Measurements from ENCODE around the gene PRDM15.

The PRDM15 gene

GRCh38 chr21:41821081-41821755 lies 57.9 kb downstream of the PRDM15 start:
- H3K9me3 ChIP-seq (ENCODE audit: severe bottlenecking), result no peaks in the 10 kb centered on the region
- no peak for TF ChIP-seq CTCF (IDR thresholded peaks at IDR 0.05; ENCODE audit: low read depth, low read length)
- no peak for DNase-seq
- no peak overlapping the region for H3K4me3 ChIP-seq (ENCODE audit: low read depth, low read length)
- H3K36me3 ChIP-seq, result peaks cover 25% of the 10 kb centered on the region
- no peaks in the 10 kb centered on the region for H3K27me3 ChIP-seq (ENCODE audit: insufficient read depth, low read depth, severe bottlenecking)
- no peak overlapping the region for H3K27ac ChIP-seq

DNA sequence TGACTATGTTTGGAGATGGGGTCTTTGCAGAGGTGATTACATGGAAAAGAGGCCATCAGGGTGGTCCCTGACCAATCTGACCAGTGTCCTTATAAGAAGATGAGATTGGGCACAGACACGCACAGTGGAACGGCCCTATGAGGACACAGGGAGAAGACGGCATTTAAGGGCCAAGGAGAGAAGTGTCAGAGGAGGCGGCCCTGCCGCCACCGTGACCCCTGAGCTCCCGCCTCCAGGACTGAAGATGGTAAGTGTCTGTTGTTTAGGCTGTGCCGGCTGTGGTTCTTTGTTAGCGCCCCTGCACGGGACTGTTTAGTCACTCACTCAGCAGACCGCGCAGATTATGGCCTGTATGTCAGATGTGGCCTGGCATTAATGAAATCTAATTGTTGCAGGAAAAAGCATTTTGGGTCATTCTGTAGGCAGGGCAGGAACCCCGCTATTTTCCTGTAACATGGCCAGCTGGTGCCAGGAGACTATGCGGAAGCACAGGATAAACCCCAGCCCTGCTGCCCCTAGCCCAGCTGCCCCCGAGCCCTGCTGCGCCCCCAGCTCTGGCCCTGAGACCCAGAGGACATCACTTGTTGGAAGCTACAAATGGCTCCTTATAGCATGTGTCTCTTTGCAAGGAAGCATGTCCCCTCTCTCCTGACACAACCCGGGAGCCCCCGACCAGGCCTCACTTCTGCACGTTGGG lies 58.6 kb downstream of the PRDM15 start:
- no peak for DNase-seq
- H3K27me3 ChIP-seq (ENCODE audit: insufficient read depth, low read depth, severe bottlenecking), result no peaks in the 10 kb centered on the region
- H3K27ac ChIP-seq, result no peak overlapping the region
- peaks cover 25% of the 10 kb centered on the region for H3K36me3 ChIP-seq
- H3K4me3 ChIP-seq (ENCODE audit: low read depth, low read length), result no peak overlapping the region
- TF ChIP-seq CTCF (IDR thresholded peaks at IDR 0.05; ENCODE audit: low read depth, low read length), result no peak
- H3K9me3 ChIP-seq (ENCODE audit: severe bottlenecking), result no peaks in the 10 kb centered on the region

DNA sequence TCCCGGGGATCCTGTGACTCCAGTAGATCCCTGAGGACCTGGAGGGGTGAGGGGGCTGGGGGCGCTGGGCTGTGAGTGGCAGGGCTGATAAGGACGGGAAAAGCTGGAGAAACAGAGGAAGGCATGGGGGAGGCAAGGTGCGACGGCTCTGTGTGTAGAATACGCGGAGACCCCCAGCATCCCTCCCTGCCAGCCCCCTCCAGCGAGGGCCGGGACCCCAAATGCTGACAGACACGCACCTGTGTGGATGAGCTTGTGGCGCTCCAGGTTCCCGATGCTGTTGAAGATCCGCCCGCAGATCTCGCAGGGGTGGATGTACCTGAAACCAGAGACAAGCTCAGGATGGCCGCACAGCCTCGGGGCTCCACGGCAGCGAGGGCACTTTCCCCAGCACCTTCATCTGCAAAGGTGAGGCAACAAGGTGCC lies 59.3 kb downstream of the PRDM15 start:
- Histone ChIP-seq H3K4me3 (ENCODE audit: low read depth, low read length) (no peak overlapping the region), H3K9me3 (ENCODE audit: severe bottlenecking) (no peaks in the 10 kb centered on the region), H3K27me3 (ENCODE audit: insufficient read depth, low read depth, severe bottlenecking) (no peaks in the 10 kb centered on the region), H3K36me3 (peaks cover 24% of the 10 kb centered on the region), H3K27ac (no peak overlapping the region)
- no peak for TF ChIP-seq CTCF (IDR thresholded peaks at IDR 0.05; ENCODE audit: low read depth, low read length)
- no peak for DNase-seq

DNA sequence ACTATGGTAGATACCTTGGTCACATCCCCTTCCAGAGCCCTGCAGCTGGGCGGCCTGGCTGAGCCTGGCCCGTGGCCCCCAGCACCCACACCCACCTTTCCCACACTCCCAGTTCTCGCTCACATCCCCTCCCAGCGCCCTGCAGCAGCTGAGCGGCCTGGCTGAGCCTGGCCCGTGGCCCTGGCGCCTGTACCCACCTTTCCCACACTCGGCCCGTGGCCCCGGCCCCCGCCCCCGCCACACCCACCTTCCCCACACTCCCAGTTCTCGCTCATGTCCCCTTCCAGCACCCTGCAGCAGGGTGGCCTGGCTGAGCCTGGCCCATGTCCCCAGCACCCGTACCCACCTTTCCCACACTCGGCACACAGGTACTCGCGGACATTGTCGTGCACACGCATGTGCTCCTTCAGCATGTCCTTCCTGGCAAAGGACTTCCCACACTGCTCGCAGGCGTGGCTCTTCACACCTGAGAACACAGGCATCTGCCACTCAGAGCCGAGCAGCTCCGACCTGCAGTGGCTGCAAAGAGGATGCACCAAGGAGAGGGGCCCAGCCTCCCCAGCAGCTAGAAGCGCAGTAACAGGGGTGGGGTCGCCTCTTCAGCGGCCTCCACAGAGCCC lies 59.8 kb downstream of the PRDM15 start:
- TF ChIP-seq CTCF (IDR thresholded peaks at IDR 0.05; ENCODE audit: low read depth, low read length), result no peak
- Histone ChIP-seq H3K27me3 (ENCODE audit: insufficient read depth, low read depth, severe bottlenecking) (no peaks in the 10 kb centered on the region), H3K4me3 (ENCODE audit: low read depth, low read length) (no peak overlapping the region), H3K9me3 (ENCODE audit: severe bottlenecking) (no peaks in the 10 kb centered on the region), H3K36me3 (peaks cover 22% of the 10 kb centered on the region), H3K27ac (no peak overlapping the region)
- DNase-seq, result no peak

- H3K36me3 ChIP-seq, result peaks cover 15% of the 10 kb centered on the region
- H3K27me3 ChIP-seq (ENCODE audit: insufficient read depth, low read depth, severe bottlenecking), result no peaks in the 10 kb centered on the region
- no peak for TF ChIP-seq CTCF (IDR thresholded peaks at IDR 0.05; ENCODE audit: low read depth, low read length)
- no peak for DNase-seq
- no peak overlapping the region for H3K4me3 ChIP-seq (ENCODE audit: low read depth, low read length)
- H3K9me3 ChIP-seq (ENCODE audit: severe bottlenecking), result no peaks in the 10 kb centered on the region
- H3K27ac ChIP-seq, result no peak overlapping the region
Measured at GRCh38 chr21:41817877-41818855, 61.0 kb downstream of the PRDM15 start.
